Stomach (tissue), 4 donors: Measurements from ENCODE around the gene NHERF1.

Experiments
- EP300 ChIP-seq: sonication (generic); formaldehyde crosslinking; IDR thresholded peaks from one replicate; pipeline ENCODE4 v1.6.1; 2017; ENCODE audit warnings: antibody characterized with exemption
- POLR2A ChIP-seq, 4 donors: fragments of 450-650 bp; IDR thresholded peaks; one replicate each; pipeline ENCODE4 v1.6.1; 2016; ENCODE audit warnings: antibody characterized with exemption in 4 of 4, control low read depth in 2 of 4, mild to moderate bottlenecking in 1 of 4, moderate library complexity in 1 of 4
- POLR2AphosphoS5 ChIP-seq, 3 donors: sonication (generic); formaldehyde crosslinking; IDR thresholded peaks; one replicate each; pipeline ENCODE4 v1.6.1; 2016; ENCODE audit warnings: antibody characterized with exemption in 3 of 3
- TF ChIP-seq, protein P1 (sequence below), 7 experiments: fragments of 450-650 bp in 4 of 7; fragments of 200-600 bp in 3 of 7; sonication (generic) in 3 of 7; IDR thresholded peaks; one replicate each; pipeline ENCODE4 v1.5.1; 2016 to 2019; ENCODE audit warnings: antibody characterized with exemption in 7 of 7, control low read depth in 2 of 7, mild to moderate bottlenecking in 1 of 7

DNA sequence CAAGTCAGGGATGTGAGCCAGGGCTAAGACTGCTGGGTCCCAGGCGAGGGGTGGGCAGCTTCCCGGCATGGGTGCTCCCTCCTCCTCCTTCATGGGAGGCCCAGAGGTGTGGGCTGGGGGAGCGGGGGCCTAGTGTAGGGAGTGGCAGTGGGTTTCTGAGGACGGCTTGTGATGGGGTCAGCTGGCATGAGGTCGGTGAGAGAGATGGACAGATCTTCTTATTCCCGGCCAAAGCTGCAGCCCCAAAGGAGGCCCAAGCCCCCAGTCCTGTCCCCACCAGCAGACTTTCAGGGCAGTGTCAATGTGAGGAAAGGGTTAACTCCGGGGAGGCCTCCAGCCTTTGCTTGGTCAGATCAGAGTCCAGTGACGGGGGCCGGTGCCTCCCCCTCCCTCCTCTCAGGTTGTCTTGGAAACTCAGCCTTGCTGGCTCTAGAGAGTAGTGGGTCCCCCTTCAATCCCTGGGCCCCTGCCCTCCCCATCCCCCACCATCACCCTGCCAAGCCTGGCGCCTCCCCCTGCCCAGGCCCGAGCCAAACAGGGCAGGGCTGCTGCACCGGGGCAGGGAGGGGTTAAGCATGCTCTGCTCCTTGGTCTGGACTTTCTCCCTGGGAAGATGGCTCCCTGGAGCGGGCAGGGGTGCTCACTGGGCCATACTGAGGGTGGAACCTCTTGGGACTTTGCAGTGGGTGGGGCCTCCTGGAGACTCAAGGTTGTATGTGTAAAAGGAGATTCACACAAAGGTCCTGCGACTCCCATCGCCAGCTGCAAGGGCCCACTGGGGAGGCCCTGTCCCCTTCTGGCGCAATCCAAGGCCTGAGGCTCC, 15.3 kb downstream of the NHERF1 start:
- TF ChIP-seq, protein P1, sequence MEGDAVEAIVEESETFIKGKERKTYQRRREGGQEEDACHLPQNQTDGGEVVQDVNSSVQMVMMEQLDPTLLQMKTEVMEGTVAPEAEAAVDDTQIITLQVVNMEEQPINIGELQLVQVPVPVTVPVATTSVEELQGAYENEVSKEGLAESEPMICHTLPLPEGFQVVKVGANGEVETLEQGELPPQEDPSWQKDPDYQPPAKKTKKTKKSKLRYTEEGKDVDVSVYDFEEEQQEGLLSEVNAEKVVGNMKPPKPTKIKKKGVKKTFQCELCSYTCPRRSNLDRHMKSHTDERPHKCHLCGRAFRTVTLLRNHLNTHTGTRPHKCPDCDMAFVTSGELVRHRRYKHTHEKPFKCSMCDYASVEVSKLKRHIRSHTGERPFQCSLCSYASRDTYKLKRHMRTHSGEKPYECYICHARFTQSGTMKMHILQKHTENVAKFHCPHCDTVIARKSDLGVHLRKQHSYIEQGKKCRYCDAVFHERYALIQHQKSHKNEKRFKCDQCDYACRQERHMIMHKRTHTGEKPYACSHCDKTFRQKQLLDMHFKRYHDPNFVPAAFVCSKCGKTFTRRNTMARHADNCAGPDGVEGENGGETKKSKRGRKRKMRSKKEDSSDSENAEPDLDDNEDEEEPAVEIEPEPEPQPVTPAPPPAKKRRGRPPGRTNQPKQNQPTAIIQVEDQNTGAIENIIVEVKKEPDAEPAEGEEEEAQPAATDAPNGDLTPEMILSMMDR (IDR thresholded peaks at IDR 0.05): no peak
- no peak for TF ChIP-seq POLR2A (IDR thresholded peaks at IDR 0.05)
- no peak for TF ChIP-seq POLR2AphosphoS5 (IDR thresholded peaks at IDR 0.05)
- no peak for TF ChIP-seq EP300
